Stomach (tissue), 9 donors: ENCODE measurements around the gene ANGPTL2. TPM values are rescaled to one million over a fixed set of nuclear protein-coding genes. Genes with fewer than 3 reads are reported as not detected.
A peak's percentile ranks its signal among the peaks of the same experiment; 100 is the strongest.

Source experiments
- DNase-seq, 2 donors: peaks; one replicate each; pipeline versions ENCODE4 v3.0.0 to v3.0.0-alpha.2; 2013 to 2019
- H3K27ac ChIP-seq, 5 donors: fragments of 200-600 bp in 4 of 5; sonication (generic) in 4 of 5; one replicate each; pipeline ENCODE4 v1.5.1; 2013 to 2019; ENCODE audit warnings: mild to moderate bottlenecking in 1 of 5, moderate library complexity in 1 of 5
- H3K27me3 ChIP-seq, 3 donors: fragments of 200-600 bp; sonication (generic); one replicate each; pipeline ENCODE4 v1.5.1; 2017 to 2019; ENCODE audit warnings: mixed run types in 1 of 3
- H3K36me3 ChIP-seq, 4 donors: fragments of 200-600 bp; sonication (generic); 1 replicate in 3 of 4; 2 replicates in 1 of 4; pipeline ENCODE4 v1.5.1; 2016 to 2019
- H3K4me1 ChIP-seq, 4 donors: fragments of 200-600 bp; sonication (generic); one replicate each; pipeline ENCODE4 v1.5.1; 2016 to 2019
- H3K4me3 ChIP-seq, 4 donors: fragments of 200-600 bp; sonication (generic) in 3 of 4; one replicate each; pipeline ENCODE4 v1.5.1; 2016 to 2019; ENCODE audit warnings: mild to moderate bottlenecking in 1 of 4
- H3K9me3 ChIP-seq, 4 donors: fragments of 200-600 bp; sonication (generic); one replicate each; pipeline ENCODE4 v1.5.1; 2016 to 2019
- EP300 ChIP-seq: sonication (generic); formaldehyde crosslinking; IDR thresholded peaks from one replicate; pipeline ENCODE4 v1.6.1; 2017; ENCODE audit warnings: antibody characterized with exemption
- POLR2A ChIP-seq, 4 donors: fragments of 450-650 bp; IDR thresholded peaks; one replicate each; pipeline ENCODE4 v1.6.1; 2016; ENCODE audit warnings: antibody characterized with exemption in 4 of 4, control low read depth in 2 of 4, mild to moderate bottlenecking in 1 of 4, moderate library complexity in 1 of 4
- POLR2AphosphoS5 ChIP-seq, 3 donors: sonication (generic); formaldehyde crosslinking; IDR thresholded peaks; one replicate each; pipeline ENCODE4 v1.6.1; 2016; ENCODE audit warnings: antibody characterized with exemption in 3 of 3
- WGBS, 5 donors: extraction: QIAGEN DNeasy Blood & Tissue Kit in 3 of 5; methylation state at CpG; one replicate each; pipeline versions ENCODE4 v1.1.5 to v1.1.7; 2013 to 2018; 5-methylcytosine and 5-hydroxymethylcytosine counted together
- intact Hi-C: fragments of 100-400 bp; cut with DNase I; formaldehyde crosslinking; loops from one replicate; pipeline ENCODE4 v1.15.1; 2023; ENCODE audit warnings: low total_unique reads
- polyA plus RNA-seq, 3 donors: library from polyadenylated mRNA; stranded (reverse); fragments of 200-250 nt; gene quantifications; one replicate each; pipeline ENCODE4 v1.2.3, GENCODE V29; 2013
- total RNA-seq, 5 donors: library from RNA; depleted of rRNA; stranded (reverse); fragments of >200 nt; gene quantifications; one replicate each; pipeline versions ENCODE4 v1.1.0 to v1.2.3, GENCODE V29; 2014 to 2016
- TF ChIP-seq, protein P1 (sequence below), 7 experiments: fragments of 450-650 bp in 4 of 7; fragments of 200-600 bp in 3 of 7; sonication (generic) in 3 of 7; IDR thresholded peaks; one replicate each; pipeline ENCODE4 v1.5.1; 2016 to 2019; ENCODE audit warnings: antibody characterized with exemption in 7 of 7, control low read depth in 2 of 7, mild to moderate bottlenecking in 1 of 7
- donor health status: healthy with polysubstance abuse.
- donor health status: Bipolar disorder and iron deficiency.
- donor health status: healthy.

Gene ANGPTL2
- total and polyA plus RNA-seq, 8 donors = 5.7 to 26.3 (median 10.2) TPM

GRCh38 chr9:127049581-127049980 is 72.9 kb downstream of the ANGPTL2 start:
- DNase-seq = no peak
- Histone ChIP-seq H3K27me3 (no peaks in the 10 kb centered on the region), H3K9me3 (no peaks in the 10 kb centered on the region), H3K27ac (peak overlapping the region in 3 of 5 donors; percentile 14 to 40 (median 34)), H3K4me1 (peaks cover 4 to 58% (median 27%) of the 10 kb centered on the region in 4 donors), H3K4me3 (no peak overlapping the region), H3K36me3 (peaks cover 0 to 18% (median 9%) of the 10 kb centered on the region in 4 donors)
- intact Hi-C loops = no loop called here
- WGBS, 5 donors = 84 to 96% (median 92%) methylated on average over 8 of the region's 8 CpGs
- TF ChIP-seq POLR2AphosphoS5 (IDR thresholded peaks at IDR 0.05) (no peak), POLR2A (IDR thresholded peaks at IDR 0.05) (no peak), EP300 (no peak)
- TF ChIP-seq, protein P1, sequence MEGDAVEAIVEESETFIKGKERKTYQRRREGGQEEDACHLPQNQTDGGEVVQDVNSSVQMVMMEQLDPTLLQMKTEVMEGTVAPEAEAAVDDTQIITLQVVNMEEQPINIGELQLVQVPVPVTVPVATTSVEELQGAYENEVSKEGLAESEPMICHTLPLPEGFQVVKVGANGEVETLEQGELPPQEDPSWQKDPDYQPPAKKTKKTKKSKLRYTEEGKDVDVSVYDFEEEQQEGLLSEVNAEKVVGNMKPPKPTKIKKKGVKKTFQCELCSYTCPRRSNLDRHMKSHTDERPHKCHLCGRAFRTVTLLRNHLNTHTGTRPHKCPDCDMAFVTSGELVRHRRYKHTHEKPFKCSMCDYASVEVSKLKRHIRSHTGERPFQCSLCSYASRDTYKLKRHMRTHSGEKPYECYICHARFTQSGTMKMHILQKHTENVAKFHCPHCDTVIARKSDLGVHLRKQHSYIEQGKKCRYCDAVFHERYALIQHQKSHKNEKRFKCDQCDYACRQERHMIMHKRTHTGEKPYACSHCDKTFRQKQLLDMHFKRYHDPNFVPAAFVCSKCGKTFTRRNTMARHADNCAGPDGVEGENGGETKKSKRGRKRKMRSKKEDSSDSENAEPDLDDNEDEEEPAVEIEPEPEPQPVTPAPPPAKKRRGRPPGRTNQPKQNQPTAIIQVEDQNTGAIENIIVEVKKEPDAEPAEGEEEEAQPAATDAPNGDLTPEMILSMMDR (IDR thresholded peaks at IDR 0.05) = no peak

- no peak for TF ChIP-seq EP300
- TF ChIP-seq, protein P1 (IDR thresholded peaks at IDR 0.05) = peak in 4 of 7 experiments; percentile 12 to 36 (median 24)
- TF ChIP-seq POLR2AphosphoS5 (IDR thresholded peaks at IDR 0.05) = peak; percentile 38 to 90 (median 42)
- Histone ChIP-seq H3K9me3 (no peaks in the 10 kb centered on the region), H3K4me3 (no peak overlapping the region), H3K27me3 (no peaks in the 10 kb centered on the region), H3K4me1 (peaks cover 4 to 54% (median 26%) of the 10 kb centered on the region in 4 donors), H3K36me3 (peaks cover 0 to 18% (median 9%) of the 10 kb centered on the region in 4 donors), H3K27ac (peak overlapping the region in 4 of 5 donors; percentile 9 to 42 (median 27))
- intact Hi-C loops = no loop called here
- WGBS, 5 donors = 55 to 66% (median 65%) methylated on average over 4 of the region's 4 CpGs
- DNase-seq = peak; percentile 27 to 75
Measured at GRCh38 chr9:127049044-127049443, 73.4 kb downstream of the ANGPTL2 start.

- Histone ChIP-seq H3K9me3 (no peaks in the 10 kb centered on the region), H3K4me3 (no peak overlapping the region), H3K36me3 (peaks cover 0 to 8% (median 3%) of the 10 kb centered on the region in 4 donors), H3K4me1 (peaks cover 4 to 43% (median 20%) of the 10 kb centered on the region in 4 donors), H3K27me3 (no peaks in the 10 kb centered on the region), H3K27ac (peak overlapping the region in 1 of 5 donors; percentile 40)
- DNase-seq = no peak
- intact Hi-C loops = no loop called here
- TF ChIP-seq POLR2AphosphoS5 (IDR thresholded peaks at IDR 0.05) = no peak
- TF ChIP-seq EP300 = no peak
- no peak for TF ChIP-seq POLR2A (IDR thresholded peaks at IDR 0.05)
- TF ChIP-seq, protein P1 (IDR thresholded peaks at IDR 0.05) = no peak
- 94 to 99% (median 97%) methylated on average over 3 of the region's 3 CpGs for WGBS, 5 donors
Measured at GRCh38 chr9:127047971-127048370, 74.5 kb downstream of the ANGPTL2 start.

DNA sequence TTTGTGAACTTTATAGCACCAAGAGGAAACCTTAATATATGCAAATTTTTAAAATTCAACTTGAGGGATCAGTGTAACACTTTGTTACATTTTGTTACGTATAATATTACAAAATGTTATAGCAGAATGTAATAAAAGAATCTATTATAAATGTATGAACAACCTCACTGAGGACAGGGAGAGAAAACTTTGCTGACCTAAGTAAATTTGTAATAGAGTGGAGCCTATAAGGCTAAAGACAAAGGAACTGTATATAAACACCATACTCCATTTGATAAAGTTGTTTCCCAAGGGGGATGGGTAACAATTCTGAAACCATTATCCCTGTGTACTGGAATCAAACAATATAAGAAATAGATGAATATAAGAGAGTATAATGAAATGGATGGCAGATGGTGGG is 77.3 kb downstream of the ANGPTL2 start:
- 91 to 98% (median 96%) methylated on average over 1 of the region's 1 CpG for WGBS, 5 donors
- intact Hi-C loops = no loop called here
- no peak for DNase-seq

More for the DNA sequence above, 77.3 kb downstream of the ANGPTL2 start:
- Histone ChIP-seq H3K4me1 (peaks cover 4 to 33% (median 15%) of the 10 kb centered on the region in 4 donors), H3K36me3 (no peaks in the 10 kb centered on the region), H3K9me3 (no peaks in the 10 kb centered on the region), H3K27me3 (no peaks in the 10 kb centered on the region), H3K4me3 (no peak overlapping the region), H3K27ac (no peak overlapping the region)
- TF ChIP-seq POLR2AphosphoS5 (IDR thresholded peaks at IDR 0.05) = no peak
- no peak for TF ChIP-seq POLR2A (IDR thresholded peaks at IDR 0.05)
- TF ChIP-seq, protein P1 (IDR thresholded peaks at IDR 0.05) = no peak
- no peak for TF ChIP-seq EP300
